Measurements from ENCODE around the gene KIF3B.
"Not testable (repeated sequence)": the region's sequence is repeated elsewhere in the genome, so short reads cannot be mapped to it uniquely, and the experiment has no call there.

The KIF3B gene

DNA sequence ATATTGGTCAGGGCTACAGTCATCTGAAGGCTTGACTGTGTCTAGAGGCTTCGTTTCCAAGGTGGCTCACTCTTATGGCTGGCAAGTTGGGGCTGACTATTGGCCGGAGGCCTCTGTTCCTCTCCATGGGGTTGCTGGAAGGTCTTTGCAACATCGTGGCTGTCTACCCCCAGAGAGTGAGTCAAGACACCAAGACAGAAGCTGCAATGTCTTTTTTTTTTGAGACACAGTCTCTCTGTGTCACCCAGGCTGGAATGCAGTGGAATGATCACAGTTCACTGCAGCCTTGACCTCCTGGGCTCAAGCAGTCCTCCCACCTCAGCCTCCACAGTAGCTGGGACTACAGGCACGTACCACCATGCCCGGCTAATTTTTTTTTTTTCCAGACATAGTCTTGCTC, 29.4 kb upstream of the KIF3B start:
- no peak for DNase-seq (ENCODE audit: low read depth)

DNA sequence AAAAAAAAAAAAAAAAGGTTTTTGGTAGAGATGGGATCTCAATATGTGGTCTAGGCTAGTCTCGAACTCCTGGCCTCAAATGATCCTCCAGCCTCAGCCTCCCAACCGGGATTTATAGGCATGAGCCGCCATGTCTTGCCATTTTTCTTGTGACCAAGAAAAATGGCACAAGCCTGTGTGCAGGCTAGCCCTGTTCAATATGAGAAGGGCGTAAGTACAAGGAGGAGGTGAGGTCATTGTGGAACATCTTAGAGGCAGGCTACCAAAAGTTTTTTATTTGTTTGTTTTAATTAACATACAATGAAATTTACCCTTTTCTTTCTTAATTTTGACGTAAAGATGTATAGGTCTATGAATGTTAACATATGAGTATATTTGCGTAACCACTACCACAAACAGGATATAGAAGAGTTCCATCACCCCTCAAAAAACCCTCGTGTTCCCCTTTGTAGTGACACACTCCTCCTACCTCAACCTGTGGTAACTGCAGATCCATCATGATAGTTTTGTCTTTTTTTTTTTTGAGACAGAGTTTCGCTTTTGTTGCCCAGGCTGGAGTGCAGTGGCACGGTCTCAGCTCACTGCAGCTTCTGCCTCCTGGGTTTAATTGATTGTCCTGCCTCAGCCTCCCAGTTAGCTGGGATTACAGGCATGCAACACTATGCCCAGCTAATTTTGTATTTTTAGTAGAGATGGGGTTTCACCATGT, 28.3 kb upstream of the KIF3B start:
- DNase-seq (ENCODE audit: low read depth): no peak

DNA sequence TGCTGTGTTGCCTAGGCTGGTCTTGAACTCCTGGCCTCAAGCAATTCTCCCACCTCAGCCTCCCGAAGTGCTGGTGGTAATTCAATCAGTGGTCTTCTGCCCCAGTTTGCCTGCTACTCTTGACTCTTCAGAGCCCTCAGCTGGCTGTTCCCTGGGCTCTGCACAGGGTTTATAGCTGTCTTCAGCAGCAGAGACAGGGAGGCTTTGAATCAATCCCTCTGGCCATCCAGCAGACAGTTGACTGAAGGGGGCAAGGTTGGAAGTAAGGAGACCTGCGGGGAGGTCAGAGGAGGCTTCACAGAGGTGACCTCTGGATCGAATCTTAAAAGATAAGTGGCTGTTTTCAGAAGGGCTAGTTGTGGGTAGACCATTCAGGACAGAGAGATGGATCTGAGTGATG, 26.0 kb upstream of the KIF3B start:
- DNase-seq (ENCODE audit: low read depth): no peak

DNA sequence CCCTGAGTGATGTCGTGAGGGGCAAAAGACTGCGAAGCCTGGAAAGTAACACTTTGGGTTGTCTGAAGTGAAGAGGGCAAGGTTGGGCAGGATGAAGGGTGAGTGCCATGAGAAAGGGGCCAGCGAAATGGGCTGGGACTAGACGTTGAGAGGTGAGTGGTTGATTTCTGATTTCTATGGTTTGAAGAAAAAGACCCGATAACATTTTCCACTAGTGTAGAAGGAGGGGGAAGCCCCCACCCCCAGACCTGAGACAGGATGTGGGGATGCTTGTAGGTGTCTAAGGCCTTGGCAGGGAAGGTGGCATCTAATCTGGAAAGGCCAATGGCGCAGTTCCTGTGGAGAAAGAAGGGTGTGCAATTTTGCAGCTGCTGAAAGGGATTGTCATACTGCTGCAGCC, 25.3 kb upstream of the KIF3B start:
- DNase-seq (ENCODE audit: low read depth): peak; percentile 78

DNA sequence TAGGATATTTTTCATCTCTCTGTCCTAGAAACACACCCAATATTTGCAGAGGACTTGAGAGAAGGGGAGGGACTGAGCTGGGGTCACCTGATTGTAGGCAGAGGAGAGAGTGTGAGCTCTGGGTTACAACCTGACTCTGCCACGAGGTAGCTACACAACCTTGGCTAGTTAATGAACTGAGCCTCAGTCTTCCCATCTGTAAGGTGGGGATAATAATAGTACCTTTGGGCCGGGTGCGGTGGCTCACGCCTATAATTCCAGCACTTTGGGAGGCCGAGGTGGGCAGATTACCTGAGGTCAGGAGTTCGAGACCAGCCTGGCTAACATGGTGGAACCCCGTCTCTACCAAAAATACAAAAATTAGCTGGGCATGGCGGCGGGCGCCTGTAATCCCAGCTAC, 16.5 kb upstream of the KIF3B start:
- DNase-seq (ENCODE audit: low read depth): not testable (repeated sequence)

DNA sequence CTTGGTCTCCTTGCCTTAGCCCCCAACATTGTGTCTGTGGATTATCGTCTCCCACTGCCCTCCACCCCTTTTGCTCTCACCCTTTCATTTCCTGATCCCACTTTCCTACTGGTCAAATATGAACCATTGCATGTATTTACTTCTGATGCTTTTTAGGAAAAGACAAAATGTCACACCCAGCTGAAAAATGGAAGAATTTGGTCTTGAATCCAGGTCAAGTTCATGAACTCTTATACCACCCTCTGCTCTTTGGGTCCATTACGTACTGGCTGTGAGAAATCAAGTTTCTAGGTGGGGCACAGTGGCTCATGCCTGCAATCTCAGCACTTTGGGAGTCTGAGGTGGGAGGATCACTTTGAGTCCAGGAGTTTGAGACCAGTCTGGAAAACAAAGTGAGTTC, 15.8 kb upstream of the KIF3B start:
- no peak for DNase-seq (ENCODE audit: low read depth)

DNA sequence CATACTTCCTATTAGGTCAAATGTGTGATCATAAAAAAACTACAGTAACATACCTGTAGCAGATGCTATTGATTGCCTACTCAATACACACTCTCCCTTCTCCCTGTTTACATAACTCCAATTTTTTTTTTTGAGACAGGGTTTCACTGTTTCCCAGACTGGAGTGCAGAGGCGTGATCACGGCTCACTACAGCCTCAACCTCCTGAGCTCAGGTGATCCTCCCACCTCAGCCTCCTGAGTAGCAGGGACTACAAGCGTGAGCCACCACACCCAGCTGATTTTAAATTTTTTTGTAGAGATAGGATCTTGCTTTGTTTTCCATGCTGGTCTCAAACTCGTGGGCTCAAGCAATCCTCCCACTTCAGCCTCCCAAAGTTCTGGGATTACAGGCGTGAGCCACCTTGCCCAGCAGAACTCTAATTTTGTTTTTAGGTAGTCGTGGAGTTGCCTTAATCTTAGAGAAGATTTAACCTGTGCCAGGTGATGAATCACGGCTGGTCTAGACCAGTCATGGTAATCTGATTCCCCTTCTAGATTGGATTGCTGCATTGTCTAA, 14.0 kb upstream of the KIF3B start:
- no peak for DNase-seq (ENCODE audit: low read depth)

DNA sequence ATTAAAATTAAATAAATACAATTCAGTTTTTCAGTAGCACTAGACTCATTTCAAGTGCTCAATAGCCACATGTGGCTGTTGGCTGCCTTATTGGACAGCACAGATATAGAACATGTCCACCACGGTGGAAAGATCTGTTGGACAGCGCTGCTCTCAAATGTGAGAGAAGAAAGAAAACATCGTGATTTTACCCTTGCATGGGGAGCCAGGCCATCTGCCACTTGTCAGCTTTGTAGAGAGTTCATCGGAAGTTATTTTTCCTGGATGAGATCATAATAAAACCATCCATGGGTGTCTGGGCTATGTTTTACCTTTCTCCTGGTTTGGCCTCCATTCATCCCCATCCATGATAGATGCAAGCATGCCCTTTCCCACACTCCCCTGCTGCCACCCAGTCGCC, 5.8 kb upstream of the KIF3B start:
- DNase-seq (ENCODE audit: low read depth): no peak

DNA sequence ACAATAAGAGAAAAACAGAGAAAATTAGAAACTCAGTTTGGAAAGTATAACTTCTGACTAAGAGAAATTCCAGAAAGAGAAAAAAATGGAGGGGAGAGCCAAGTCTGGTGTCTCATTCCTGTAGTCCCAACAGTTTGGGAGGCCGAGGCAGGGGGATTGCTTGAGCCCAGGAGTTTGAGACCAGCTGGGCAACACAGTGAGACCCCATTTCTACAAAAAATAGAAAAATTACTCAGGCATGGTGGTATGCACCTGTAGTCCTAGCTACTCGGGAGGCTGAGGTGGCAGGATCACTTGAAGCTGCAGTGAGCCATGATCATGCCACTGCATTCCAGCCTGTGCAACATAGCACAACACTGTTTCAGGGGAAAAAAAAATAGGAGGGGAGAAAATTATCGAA, 3.1 kb upstream of the KIF3B start:
- DNase-seq (ENCODE audit: low read depth): no peak

DNA sequence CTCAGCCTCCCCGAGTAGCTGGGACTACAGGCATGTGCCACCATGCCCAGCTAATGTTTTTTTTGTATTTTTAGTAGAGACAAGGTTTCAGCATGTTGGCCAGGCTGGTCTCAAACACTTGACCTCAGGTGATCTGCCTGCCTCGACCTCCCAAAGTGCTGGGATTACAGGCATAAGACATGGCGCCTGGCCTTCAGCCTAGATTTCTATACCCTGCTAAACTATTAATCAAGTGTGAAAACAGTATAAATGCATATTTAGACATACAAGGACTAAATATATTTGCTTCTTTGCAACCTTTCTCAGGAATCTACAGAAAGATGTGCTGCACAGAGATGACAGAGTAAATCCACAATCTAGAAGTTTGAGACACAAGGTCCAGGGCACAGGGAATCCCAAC, 2.3 kb upstream of the KIF3B start:
- not testable (repeated sequence) for DNase-seq (ENCODE audit: low read depth)

DNA sequence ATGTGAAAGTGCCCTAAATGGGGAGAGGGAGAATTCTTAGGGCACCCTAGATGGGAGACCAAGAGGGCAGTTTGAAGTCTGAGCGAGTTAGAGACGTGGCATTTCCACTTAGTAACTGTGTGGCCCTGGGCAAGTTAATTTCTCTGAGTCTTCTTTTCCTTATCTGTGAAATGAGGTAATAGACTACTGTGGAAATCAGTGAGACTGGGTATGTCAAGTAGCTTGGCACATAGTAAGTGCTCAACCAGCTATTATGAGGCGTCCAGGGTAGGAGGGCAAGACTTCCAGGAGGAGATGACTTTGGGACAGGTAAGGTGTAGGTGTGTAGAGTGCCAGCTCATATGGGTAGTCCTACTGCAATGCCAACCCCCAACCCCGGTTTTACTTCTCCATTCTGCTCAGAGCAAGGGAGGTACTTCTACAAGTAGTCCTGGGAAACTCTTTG, 770 bp downstream of the KIF3B start:
- no peak for DNase-seq (ENCODE audit: low read depth)

DNA sequence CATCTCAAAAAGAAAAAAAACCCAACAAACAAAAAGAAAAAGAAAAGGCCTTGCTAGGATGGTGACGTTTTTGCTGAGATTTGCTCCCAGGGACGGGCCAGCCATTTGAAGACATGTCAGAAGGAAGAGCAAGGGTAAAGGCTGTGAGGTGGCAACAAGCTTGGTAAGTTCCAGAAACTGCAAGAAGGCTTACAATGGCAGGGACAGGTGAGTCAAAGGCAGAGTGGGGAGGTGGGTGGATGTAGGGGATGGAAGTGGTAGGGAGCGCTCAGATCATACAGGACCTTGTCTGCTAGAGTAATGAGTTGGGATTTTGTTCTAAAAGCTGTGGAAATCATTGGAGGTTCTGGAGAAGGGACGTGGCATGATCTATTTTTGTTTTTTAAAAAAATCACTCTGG, 4.3 kb downstream of the KIF3B start:
- no peak for DNase-seq (ENCODE audit: low read depth)

DNA sequence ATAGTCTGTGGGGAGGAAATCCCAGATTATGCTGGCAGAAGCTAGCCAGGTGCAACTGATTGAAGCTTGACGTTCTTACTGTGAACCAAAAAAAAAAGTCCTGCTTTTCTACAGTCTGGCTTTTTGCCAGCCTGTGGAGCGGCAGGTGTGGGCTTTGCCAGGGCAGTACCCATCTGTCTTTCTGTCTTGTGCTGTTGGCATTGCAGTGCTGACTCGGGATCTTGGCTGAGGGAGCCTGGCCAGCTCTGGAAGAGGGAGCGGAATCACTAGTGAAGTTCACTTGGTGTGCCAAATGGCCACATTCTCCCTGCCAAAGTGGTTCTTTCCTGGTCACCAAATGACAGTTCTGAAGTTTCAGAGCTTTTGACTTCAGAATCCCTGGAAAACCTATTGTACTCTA, 5.0 kb downstream of the KIF3B start:
- no peak for DNase-seq (ENCODE audit: low read depth)

DNA sequence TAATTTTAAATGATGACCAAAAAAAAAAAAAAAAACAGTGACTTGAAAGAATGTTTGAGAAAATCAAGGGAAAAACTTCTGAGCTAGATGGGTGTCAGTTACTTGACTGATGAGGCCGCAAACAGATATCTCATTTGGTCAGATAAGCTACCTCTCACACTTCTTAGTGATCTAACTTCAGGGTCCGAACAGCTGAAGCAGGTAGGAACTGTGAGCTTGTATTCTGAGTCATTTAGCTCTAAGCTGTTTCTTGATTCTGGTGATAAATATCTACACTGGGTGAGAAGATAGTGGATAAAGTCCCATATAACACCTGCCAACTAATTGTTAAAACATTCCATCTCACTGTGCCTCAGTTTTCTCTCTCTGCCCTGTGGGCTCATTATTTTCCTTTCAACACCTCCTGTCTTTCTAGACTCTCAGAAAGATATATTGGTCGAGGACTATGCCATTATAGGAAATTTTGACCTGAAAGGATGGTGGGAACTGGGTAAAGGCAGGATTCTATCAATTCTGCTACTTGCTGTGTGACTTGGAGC, 7.7 kb downstream of the KIF3B start:
- no peak for DNase-seq (ENCODE audit: low read depth)

DNA sequence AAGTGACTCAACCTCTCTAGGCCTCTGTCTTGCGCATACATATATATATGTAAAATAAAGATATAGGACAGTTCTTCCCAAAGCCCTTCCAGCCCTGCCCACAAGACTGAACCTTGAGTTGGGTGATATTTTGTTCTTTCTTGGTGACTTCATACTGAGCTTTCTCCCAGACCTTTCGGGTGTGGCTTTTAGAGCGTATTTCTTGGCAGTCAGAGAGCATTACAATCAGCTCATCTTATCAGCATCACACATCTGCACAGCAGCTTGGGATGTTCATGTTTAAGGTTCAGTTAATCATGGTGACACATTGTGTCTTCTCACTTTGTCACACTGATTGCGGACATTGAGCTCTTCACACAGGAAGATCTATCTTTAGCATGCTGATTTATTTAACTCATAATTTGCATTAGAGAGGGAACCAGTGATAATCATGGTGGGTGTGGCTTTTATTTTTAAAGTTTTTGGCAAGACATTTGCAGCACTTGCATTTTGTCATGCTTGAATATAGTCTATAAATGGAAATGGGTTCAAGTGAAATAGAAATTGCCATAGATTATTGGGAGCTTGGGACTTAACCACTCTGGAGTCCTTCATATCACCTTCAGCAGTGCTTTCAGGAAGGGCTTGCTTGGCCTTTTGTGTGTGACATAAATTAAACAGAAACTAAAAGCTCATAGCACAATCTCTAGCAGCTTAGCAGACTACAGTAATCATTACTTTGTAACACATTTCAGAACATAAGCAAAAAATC, 8.3 kb downstream of the KIF3B start:
- DNase-seq (ENCODE audit: low read depth): peak; percentile 52

DNA sequence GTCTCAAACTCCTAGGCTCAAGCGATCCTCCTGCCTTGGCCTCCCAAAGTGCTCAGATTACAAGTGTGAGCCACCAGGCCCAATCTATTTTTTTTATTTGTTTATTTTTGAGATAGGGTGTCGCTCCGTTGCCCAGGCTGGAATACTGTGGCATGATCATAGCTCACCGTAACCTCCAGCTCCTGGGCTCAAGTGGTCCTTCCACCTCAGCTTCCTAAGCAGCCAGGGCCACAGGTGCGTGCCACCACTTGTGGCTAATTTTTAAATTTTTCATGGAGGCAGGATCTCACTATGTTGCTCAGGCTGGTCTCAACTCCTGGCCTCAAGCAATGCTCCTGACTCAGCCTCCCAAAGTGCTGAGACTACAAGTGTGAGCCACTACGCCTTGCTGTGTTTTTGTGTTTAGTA, 9.8 kb downstream of the KIF3B start:
- DNase-seq (ENCODE audit: low read depth): no peak

DNA sequence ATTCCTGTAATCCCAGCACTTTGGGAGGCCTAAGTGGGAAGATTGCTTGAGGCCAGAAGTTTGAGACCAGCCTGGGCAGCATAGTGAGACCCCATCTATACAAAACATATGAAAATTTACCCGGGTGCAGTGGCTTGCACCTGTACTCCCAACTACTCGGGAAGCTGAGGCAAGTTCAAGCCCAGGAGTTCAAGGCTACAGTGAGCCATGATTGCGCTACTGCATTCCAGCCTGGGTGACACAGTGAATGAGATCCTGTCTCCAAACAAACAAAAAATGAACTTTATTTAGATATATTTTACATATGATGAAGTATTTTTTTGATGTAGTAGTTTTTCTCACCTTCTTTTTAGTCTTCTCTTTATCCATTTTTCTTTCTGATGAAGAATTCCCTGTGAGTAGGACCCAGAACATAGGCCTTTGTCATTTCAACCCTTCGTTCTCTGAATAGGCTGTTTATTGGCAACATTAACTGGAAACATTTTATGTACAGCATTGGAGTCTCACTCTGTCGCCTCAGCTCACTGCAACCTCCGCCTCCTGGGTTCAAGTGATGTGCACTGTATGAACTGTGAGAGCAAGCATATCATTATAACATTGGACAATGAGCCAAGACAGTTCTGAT, 10.9 kb downstream of the KIF3B start:
- DNase-seq (ENCODE audit: low read depth): no peak

DNA sequence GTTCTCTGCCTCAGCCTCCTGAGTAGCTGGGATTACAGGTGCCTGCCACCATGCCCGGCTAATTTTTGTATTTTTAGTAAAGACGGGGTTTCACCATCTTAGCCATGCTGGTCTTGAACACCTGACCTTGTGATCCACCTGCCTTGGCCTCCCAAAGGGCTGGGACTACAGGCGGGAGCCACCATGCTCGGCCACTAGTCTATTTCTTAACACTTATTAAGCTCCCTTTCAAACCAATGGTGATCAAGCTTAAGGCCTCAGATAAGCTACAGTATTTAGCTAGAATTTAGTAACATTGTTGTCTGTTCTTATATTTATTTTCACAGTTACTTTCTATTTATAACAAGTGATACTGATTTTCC, 11.8 kb downstream of the KIF3B start:
- DNase-seq (ENCODE audit: low read depth): not testable (repeated sequence)

DNA sequence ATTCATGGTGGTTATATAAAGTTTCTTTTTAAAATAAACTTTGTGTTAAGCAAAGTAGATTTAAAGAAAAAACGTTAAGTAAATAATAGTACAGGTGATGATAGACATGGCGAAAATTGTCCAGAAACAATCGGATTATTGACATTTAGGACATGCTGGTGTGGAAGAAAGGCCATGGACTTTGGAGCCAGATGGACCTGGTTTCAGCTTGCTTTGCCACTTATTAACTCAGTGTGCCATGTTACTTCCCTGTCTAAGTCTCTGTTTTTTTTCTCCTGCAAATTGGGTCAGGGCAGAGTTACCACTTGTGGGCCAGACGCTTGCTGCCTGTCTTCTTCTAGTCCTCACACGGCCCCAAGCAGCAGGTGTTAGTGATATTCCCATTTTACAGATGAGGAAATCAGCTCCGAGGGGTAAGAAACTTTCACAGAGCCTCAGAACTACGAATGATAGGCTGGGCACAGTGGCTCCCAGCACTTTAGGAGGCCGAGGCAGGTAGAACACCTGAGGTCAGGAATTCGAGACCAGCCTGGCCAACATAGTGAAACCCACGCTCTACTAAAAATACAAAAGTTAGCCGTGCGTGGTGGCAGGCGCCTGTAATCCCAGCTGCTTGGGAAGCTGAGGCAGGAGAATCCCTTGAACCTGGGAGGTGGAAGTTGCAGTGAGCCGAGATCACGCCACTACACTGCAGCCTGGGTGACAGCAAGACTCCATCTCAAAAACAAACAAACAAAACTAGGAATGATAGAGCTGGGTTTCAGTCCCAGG, 12.4 kb downstream of the KIF3B start:
- no peak for DNase-seq (ENCODE audit: low read depth)

DNA sequence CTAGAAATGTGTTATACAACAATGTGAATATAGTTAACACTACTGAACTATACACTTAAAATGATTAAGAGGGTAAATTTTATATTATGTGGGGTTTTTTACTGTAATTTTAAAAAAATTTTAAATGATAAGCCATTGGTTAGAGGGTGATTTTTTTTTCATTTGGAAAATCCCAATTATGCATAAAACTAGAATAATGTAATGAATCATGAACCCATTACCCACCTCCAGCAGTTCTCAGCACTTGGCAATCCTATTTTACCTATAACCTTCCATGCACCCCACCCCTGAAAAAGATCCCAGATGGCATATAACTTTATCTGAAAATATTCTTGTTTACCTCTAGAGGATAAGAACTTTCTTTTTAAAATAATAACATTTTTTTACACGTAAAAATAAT, 13.7 kb downstream of the KIF3B start:
- no peak for DNase-seq (ENCODE audit: low read depth)

DNA sequence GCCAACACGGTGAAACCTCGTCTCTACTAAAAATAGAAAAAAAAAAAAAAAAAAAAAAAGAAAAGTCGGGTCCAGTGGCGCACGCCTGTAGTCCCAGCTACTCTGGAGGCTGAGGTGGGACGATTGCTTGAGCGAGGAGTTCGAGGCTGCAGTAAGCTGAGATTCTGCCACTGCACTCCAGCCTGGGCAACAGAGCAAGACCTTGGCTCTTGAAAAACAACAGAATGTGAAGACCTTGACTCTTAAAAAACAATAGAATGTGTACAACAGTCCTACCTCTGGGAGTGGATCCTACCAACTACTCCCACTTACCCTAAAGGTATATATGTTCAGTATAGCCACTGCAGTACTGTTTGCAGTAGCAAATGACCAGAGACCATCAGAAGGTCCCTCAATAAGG, 15.1 kb downstream of the KIF3B start:
- DNase-seq (ENCODE audit: low read depth): no peak

DNA sequence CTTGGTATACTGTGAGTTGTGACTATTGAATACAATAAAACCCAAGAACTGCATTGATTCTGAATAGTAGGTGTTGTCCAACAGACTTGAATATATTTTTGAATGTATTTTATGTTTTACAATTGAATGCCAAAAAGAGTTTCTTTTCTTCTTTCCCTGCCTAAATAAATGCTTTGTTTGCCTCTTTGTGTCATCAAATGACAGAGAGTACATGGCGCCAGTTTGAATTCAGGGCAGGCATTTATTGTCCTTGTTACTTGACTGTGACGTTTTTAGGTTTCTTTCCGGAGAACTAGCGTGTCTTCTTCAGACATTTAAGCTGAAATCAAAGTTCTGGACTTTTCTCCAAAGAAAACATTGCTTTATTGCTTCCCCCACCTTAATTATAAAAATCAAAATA, 16.6 kb downstream of the KIF3B start:
- DNase-seq (ENCODE audit: low read depth): no peak
